HG03342 (cell line): ENCODE data around the gene TMEM150C.
"Not testable (repeated sequence)": the region's sequence is repeated elsewhere in the genome, so short reads cannot be mapped to it uniquely, and the experiment has no call there.

Experiments
- ATAC-seq: cut with Tn5 transposase; IDR thresholded peaks from one replicate; pipeline ENCODE4 v1.9.1; 2021; ENCODE audit warnings: mild to moderate bottlenecking, moderate library complexity; ENCODE audit not compliant: unreplicated experiment

The TMEM150C gene

GRCh38 chr4:82569727-82570126 lies 7.9 kb upstream of the TMEM150C start:
- ATAC-seq = no peak

GRCh38 chr4:82569076-82569475 lies 7.3 kb upstream of the TMEM150C start:
- no peak for ATAC-seq

GRCh38 chr4:82567444-82567843 lies 5.7 kb upstream of the TMEM150C start:
- no peak for ATAC-seq

GRCh38 chr4:82562564-82562854 lies 721 bp upstream of the TMEM150C start:
- ATAC-seq = no peak

GRCh38 chr4:82560853-82561785 lies 669 bp downstream of the TMEM150C start:
- ATAC-seq = no peak

GRCh38 chr4:82559735-82560120 lies 2.1 kb downstream of the TMEM150C start:
- no peak for ATAC-seq

- not testable (repeated sequence) for ATAC-seq
Observed at GRCh38 chr4:82559090-82559734, 2.6 kb downstream of the TMEM150C start.

GRCh38 chr4:82555276-82555675 lies 6.5 kb downstream of the TMEM150C start:
- ATAC-seq = no peak

GRCh38 chr4:82553020-82553419 lies 8.8 kb downstream of the TMEM150C start:
- no peak for ATAC-seq

- ATAC-seq = no peak
Observed at GRCh38 chr4:82551734-82552133, 10.1 kb downstream of the TMEM150C start.

GRCh38 chr4:82547850-82548249 lies 13.9 kb downstream of the TMEM150C start:
- ATAC-seq = not testable (repeated sequence)

- ATAC-seq = no peak
Observed at GRCh38 chr4:82543131-82543530, 18.7 kb downstream of the TMEM150C start.

GRCh38 chr4:82542642-82543041 lies 19.1 kb downstream of the TMEM150C start:
- ATAC-seq = no peak

GRCh38 chr4:82529322-82529721 lies 32.5 kb downstream of the TMEM150C start:
- no peak for ATAC-seq

- ATAC-seq = no peak
Observed at GRCh38 chr4:82528868-82529267, 32.9 kb downstream of the TMEM150C start.

GRCh38 chr4:82528074-82528473 lies 33.7 kb downstream of the TMEM150C start:
- no peak for ATAC-seq

- no peak for ATAC-seq
Observed at GRCh38 chr4:82525307-82525911, 36.4 kb downstream of the TMEM150C start.

GRCh38 chr4:82524570-82525152 lies 37.1 kb downstream of the TMEM150C start:
- ATAC-seq = no peak

GRCh38 chr4:82523179-82523578 lies 38.6 kb downstream of the TMEM150C start:
- ATAC-seq = no peak

- no peak for ATAC-seq
Observed at GRCh38 chr4:82522472-82522871, 39.3 kb downstream of the TMEM150C start.

GRCh38 chr4:82521283-82521682 lies 40.5 kb downstream of the TMEM150C start:
- no peak for ATAC-seq

GRCh38 chr4:82519776-82520175 lies 42.0 kb downstream of the TMEM150C start:
- ATAC-seq = no peak
